OCI-M2 (cell line): Measurements from ENCODE around the gene RASSF8.

ENCODE experiments used
- DNase-seq: peaks from one replicate; lab custom pipeline; 2025; ENCODE audit not compliant: unreplicated experiment; lab: John Stamatoyannopoulos, UW

RASSF8 gene

GRCh38 chr12:25958428-25959070 is at the start of gene RASSF8:
Gene RASSF8, plus strand, starts transcription at chr12:25958682. Its CDS starts 96,662 bp downstream, at chr12:26055344.
- DNase-seq = no peak

DNA sequence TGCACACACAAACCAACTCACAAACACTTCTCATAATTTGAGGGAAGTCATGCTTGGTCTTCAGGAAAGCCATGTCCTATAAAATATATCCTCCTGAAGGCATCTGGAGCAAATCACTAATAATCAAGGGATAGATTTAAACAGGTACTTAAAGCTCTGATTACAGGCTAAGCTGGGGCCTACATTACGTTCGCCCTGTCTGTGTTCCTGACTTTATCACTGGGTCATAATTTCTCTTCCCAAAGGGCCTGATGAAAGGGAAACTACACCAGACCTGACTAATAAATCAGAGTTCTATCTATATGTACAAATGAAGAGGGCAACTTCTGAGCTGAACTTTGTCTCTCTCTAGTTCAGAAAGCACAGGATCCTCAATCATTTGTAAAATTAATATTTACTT is 43.9 kb upstream of the RASSF8 start:
- DNase-seq = no peak

- DNase-seq = no peak
Observed at GRCh38 chr12:25924491-25925001, 33.9 kb upstream of the RASSF8 start.

DNA sequence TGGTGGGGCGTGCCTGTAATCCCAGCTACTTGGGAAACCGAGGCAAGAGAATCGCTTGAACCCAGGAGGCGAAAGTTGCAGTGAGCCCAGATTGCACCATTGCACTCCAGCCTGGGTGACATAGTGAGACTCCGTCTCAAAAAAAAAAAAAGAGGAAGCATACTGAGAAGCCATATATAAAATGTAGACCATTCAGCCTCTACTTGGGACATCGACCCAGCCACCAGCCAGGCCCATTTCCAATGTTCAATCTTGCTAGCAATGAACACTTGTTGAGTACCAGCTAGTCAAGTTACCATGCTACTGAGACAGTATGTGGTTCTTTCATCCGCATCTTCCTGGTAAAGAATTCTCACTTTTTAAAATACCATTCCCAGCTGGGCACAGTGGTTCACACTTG is 33.4 kb upstream of the RASSF8 start:
- DNase-seq = no peak

DNA sequence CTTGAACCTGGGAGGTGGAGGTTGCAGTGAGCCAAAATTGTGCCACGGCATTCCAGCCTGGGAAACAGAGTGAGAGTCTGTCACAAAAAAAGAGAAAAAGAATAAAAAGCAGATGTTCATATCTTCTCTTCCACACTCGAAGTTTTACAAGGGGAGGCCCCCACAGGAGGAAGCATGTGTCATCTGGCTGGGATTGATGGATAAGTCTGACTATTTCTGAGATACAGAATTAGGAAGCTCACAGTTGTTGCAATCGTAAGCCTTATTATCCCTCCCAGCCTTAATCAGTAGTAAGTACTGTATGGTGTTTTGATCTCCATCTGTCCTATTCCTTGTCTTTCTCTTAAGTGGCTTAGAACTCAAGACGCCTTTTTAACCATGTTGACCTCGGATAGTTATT is 31.9 kb upstream of the RASSF8 start:
- no peak for DNase-seq

DNA sequence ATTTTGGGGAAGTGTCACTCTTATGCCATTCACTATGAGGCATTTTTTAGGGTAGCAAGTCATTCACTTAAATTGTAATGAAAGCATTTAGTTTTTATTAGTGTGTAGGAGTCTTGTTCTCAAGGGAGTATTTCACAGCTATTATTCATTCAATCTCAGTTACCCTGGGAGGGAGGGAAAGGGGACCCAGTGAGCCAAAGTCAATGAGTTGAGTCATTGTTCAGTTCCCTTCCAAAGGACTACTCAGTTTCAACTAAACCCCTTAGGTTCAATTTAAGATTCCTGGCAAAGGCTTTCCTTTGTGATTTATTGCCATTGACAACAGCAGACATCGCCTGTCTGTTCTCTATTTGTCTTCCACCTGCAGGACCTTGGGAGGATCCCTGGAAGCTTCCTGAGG is 29.3 kb upstream of the RASSF8 start:
- DNase-seq = no peak

- DNase-seq = no peak
Observed at GRCh38 chr12:25932971-25933370, 25.5 kb upstream of the RASSF8 start.

- no peak for DNase-seq
Observed at GRCh38 chr12:25934456-25934855, 24.0 kb upstream of the RASSF8 start.

DNA sequence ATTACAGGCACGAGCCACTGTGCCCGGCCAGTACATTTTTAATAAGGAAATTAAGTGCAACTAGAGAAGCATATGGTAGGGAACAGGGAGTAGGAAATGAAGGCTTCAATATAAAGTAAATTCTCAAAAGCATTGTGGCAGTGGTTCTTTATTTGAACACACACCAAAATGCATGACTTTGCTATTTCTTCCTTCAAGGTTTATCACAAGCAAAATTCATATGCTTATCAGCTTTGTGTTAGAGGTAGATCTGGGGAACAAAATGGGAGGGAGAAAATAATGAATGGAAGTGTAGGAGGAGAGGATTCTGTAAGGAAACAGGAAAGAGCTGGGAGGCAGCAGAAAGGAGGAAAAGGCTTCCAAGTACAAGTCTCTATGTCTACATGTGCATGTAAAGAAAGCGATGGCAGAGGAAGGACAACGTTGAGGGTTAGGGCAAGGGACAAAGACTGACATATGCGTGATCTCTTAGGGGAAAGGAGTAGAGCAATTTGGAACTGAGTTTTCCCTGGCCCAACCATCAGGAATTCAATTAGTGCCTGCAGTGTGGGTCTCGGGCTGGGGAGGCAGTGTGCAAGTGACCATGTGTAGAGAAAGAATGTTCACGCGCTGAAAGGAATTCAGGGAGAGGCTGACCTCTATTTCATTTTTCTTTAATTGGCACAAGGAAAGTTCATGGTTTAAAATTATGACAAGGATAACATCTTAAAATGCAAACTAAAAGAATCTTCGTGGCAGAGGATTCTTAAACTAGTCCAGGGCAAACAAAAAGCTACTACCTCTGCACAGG is 22.9 kb upstream of the RASSF8 start:
- no peak for DNase-seq

DNA sequence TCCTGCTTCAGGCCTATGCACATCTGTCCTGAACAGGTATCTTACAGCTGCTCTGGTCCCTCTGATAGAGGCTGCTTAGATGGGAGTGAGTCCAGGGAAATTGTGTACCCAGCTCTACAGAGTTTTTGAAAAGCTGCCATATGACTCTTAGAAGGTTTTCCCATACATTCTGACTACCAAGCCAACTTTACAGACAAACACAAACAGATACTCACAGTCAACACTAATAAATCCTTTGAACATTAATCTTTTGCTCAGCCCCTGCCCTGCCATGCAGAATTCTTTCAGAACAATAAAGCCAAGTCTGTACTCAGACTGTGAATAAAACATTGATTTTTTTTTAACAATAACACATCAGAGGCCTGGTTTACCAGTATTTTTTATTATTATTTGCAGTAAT is 21.4 kb upstream of the RASSF8 start:
- no peak for DNase-seq

- DNase-seq = no peak
Observed at GRCh38 chr12:25938581-25938980, 19.9 kb upstream of the RASSF8 start.

DNA sequence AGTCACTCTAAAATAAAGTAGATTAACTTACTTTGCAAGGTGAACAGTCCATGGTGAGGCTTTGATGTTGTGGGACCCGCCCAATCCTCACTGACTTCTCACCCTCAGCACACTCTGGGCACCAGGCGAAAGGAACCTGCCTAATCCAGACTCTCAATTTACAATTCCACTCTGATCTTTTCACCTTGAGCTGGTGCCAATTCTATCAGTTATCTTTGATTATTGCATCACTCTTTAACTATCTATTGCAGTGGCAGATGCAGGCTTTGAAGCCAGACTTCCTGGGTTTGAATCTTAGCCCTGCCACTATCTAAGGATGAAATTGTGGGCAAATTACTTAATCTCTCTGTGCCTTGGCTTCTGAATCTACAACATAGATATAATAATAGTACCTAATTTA is 18.9 kb upstream of the RASSF8 start:
- DNase-seq = no peak

DNA sequence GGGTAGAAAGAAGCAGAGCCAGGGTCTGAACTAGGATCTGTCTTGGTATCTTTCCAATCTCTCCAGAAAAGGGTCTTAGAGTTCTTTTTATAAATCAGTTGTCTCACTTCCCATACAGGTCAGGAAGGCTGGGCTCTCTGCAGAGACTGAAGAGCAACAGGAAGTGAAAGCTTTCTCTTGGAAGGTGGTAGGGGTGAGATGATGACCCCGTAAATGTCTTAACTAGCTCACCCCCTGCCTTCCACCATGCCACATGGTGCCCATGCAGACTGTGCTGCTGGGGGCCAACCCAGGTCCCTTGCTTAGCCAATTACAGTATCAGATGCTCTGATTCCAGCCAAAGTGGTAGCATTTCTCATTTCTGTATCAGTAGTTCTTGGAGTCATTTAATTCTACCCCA is 17.6 kb upstream of the RASSF8 start:
- no peak for DNase-seq

- DNase-seq = no peak
Observed at GRCh38 chr12:25942709-25943108, 15.8 kb upstream of the RASSF8 start.

GRCh38 chr12:25943940-25944339 is 14.5 kb upstream of the RASSF8 start:
- DNase-seq = no peak

GRCh38 chr12:25949343-25949742 is 9.1 kb upstream of the RASSF8 start:
- no peak for DNase-seq

DNA sequence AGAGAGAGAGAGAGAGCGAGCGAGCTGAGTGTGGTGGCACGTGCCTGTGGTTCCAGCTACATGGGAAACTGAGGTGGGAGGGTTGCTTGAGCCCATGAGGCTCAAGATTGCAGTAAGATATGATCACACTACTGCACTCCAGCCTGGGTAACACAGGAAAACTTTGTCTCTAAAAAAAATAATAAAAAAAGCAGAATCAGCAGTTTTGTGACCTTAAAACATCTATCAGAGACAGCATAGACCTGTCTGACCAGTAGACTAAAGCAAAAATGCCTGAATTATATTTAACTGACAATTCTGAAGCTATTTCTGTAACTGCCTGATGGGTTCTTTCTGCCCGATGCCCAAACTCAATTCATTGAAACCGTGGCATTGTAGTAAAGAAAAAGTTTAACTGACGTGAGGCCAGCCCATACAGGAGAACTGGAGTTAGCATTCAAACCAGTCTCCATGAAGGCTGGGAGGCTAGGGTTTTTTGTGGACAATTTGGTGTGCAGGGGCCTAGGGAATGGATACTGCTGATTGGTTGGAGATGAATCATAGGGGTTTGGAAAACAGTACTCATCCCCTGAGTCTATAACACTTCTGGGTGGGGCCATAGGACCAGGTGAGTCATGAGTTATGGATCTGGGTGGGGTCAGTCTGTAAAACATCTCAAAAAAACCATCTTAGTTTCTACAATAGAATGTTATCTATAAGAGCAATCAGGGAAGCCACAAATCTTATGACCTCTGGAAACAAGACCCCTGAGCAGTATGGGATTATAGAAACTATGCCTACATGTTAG is 8.0 kb upstream of the RASSF8 start:
- DNase-seq = no peak

- no peak for DNase-seq
Observed at GRCh38 chr12:25957793-25958427, 572 bp upstream of the RASSF8 start.

GRCh38 chr12:25959071-25959961 is 834 bp downstream of the RASSF8 start:
- DNase-seq = no peak

- no peak for DNase-seq
Observed at GRCh38 chr12:25960143-25960542, 1.7 kb downstream of the RASSF8 start.
